ENCODE results near the gene FAM118B. TPM values are rescaled to one million over a fixed set of nuclear protein-coding genes. Genes with fewer than 3 reads are reported as not detected.

FAM118B gene
- total RNA-seq, 4 donors from 2014 or later = 12.1 to 16.1 (median 13.3) TPM

GRCh38 chr11:126219547-126219946, 8.0 kb downstream of the FAM118B start:
- ATAC-seq (ENCODE audit: low FRiP score) = no peak

GRCh38 chr11:126224647-126225294, 13.2 kb downstream of the FAM118B start:
- DNase-seq (ENCODE audit: low spot score) (no peak), ATAC-seq (ENCODE audit: low FRiP score) (no peak)
- TF ChIP-seq CTCF (IDR thresholded peaks at IDR 0.05) = no peak

More at GRCh38 chr11:126219547-126219946, 8.0 kb downstream of the FAM118B start:
- no peak for TF ChIP-seq CTCF (IDR thresholded peaks at IDR 0.05)
- DNase-seq (ENCODE audit: low spot score) = no peak

GRCh38 chr11:126225295-126225665, 13.7 kb downstream of the FAM118B start:
- ATAC-seq (ENCODE audit: low FRiP score) = no peak
- no peak for DNase-seq (ENCODE audit: low spot score)
- TF ChIP-seq CTCF (IDR thresholded peaks at IDR 0.05) = no peak

GRCh38 chr11:126226334-126227084, 14.9 kb downstream of the FAM118B start:
- DNase-seq (ENCODE audit: low spot score) (no peak), ATAC-seq (ENCODE audit: low FRiP score) (no peak)
- TF ChIP-seq CTCF (IDR thresholded peaks at IDR 0.05) = no peak

- no peak for DNase-seq (ENCODE audit: low spot score)
- ATAC-seq (ENCODE audit: low FRiP score) = no peak
- TF ChIP-seq CTCF (IDR thresholded peaks at IDR 0.05) = no peak
Observed at GRCh38 chr11:126229858-126230540, 18.4 kb downstream of the FAM118B start.

- ATAC-seq (ENCODE audit: low FRiP score) (no peak), DNase-seq (ENCODE audit: low spot score) (no peak)
- TF ChIP-seq CTCF (IDR thresholded peaks at IDR 0.05) = no peak
Observed at GRCh38 chr11:126231725-126232459, 20.3 kb downstream of the FAM118B start.

All from omental fat pad (tissue), 4 donors.